H9 (cell line): ENCODE results near the gene XKRX. TPM values are rescaled to one million over a fixed set of nuclear protein-coding genes. Genes with fewer than 3 reads are reported as not detected.

Experiments
- DNase-seq: peaks from one replicate; pipeline ENCODE4 v3.0.0-alpha.2; 2017
- H2AFZ ChIP-seq: one replicate; pipeline ENCODE4 v1.6.1; 2013; ENCODE audit warnings: mild to moderate bottlenecking, low read length, control low read depth, moderate library complexity
- H2AK5ac ChIP-seq: 2 replicates; pipeline ENCODE4 v1.6.1; 2013; ENCODE audit warnings: low read length, control low read depth, mixed read lengths; ENCODE audit not compliant: insufficient read length
- H2BK120ac ChIP-seq: one replicate; pipeline ENCODE4 v1.6.1; 2013; ENCODE audit warnings: low read depth, mild to moderate bottlenecking, low read length, control low read depth, inconsistent platforms; ENCODE audit not compliant: poor library complexity, severe bottlenecking
- H2BK12ac ChIP-seq: 2 replicates; pipeline ENCODE4 v1.6.1; 2013; ENCODE audit warnings: low read length, control low read depth, mixed read lengths, low read depth; ENCODE audit not compliant: insufficient read length
- H2BK15ac ChIP-seq: 2 replicates; pipeline ENCODE4 v1.6.1; 2013; ENCODE audit warnings: low read depth, low read length, control low read depth
- H2BK20ac ChIP-seq: one replicate; pipeline ENCODE4 v1.6.1; 2013; ENCODE audit warnings: low read depth, mild to moderate bottlenecking, low read length, control low read depth, inconsistent platforms; ENCODE audit not compliant: poor library complexity, severe bottlenecking
- H2BK5ac ChIP-seq: 2 replicates; pipeline ENCODE4 v1.6.1; 2013; ENCODE audit warnings: low read length, control low read depth, mixed read lengths; ENCODE audit not compliant: insufficient read length
- H3K14ac ChIP-seq: 2 replicates; pipeline ENCODE4 v1.6.1; 2013; ENCODE audit warnings: low read length, control low read depth; ENCODE audit not compliant: insufficient read depth
- H3K18ac ChIP-seq: 2 replicates; pipeline ENCODE4 v1.6.1; 2013; ENCODE audit warnings: low read depth, mild to moderate bottlenecking, mixed read lengths, low read length, control low read depth; ENCODE audit not compliant: insufficient read length
- H3K23ac ChIP-seq: 2 replicates; pipeline ENCODE4 v1.6.1; 2013; ENCODE audit warnings: low read length, control low read depth, mixed read lengths, low read depth; ENCODE audit not compliant: insufficient read length
- H3K23me2 ChIP-seq: 2 replicates; pipeline ENCODE4 v1.6.1; 2013; ENCODE audit warnings: low read depth, mild to moderate bottlenecking, mixed read lengths, low read length, control low read depth; ENCODE audit not compliant: insufficient read length, poor library complexity, severe bottlenecking
- H3K27ac ChIP-seq: 2 replicates; pipeline ENCODE4 v1.5.1; 2013; ENCODE audit warnings: low read length, control low read depth, mixed read lengths, low read depth; ENCODE audit not compliant: insufficient read length
- H3K27me3 ChIP-seq: 2 replicates; pipeline ENCODE4 v1.6.1; 2013; ENCODE audit warnings: low read length, control low read depth, inconsistent platforms; ENCODE audit not compliant: insufficient read depth
- H3K4ac ChIP-seq: 2 replicates; pipeline ENCODE4 v1.6.1; 2013; ENCODE audit warnings: low read depth, mild to moderate bottlenecking, control low read depth, inconsistent platforms, low read length, moderate library complexity
- H3K4me1 ChIP-seq: 2 replicates; pipeline ENCODE4 v1.6.1; 2013; ENCODE audit warnings: low read length, control low read depth, inconsistent platforms; ENCODE audit not compliant: insufficient read depth
- H3K4me2 ChIP-seq: 2 replicates; pipeline ENCODE4 v1.6.1; 2013; ENCODE audit warnings: low read length, control low read depth, mixed read lengths; ENCODE audit not compliant: insufficient read length, insufficient read depth
- H3K56ac ChIP-seq: 2 replicates; pipeline ENCODE4 v1.6.1; 2013; ENCODE audit warnings: low read depth, mild to moderate bottlenecking, mixed read lengths, low read length, control low read depth; ENCODE audit not compliant: insufficient read length
- H3K79me1 ChIP-seq: 2 replicates; pipeline ENCODE4 v1.6.1; 2013; ENCODE audit warnings: low read depth, mild to moderate bottlenecking, moderate library complexity, low read length, control low read depth, inconsistent platforms; ENCODE audit not compliant: insufficient read depth, poor library complexity, severe bottlenecking
- H3K79me2 ChIP-seq: 2 replicates; pipeline ENCODE4 v1.6.1; 2013; ENCODE audit warnings: low read length, control low read depth, inconsistent platforms; ENCODE audit not compliant: insufficient read depth
- H3K9ac ChIP-seq: 2 replicates; pipeline ENCODE4 v1.6.1; 2013; ENCODE audit warnings: low read length, control low read depth, mixed read lengths; ENCODE audit not compliant: insufficient read length; ENCODE audit errors: extremely low read depth
- H3K9me3 ChIP-seq: one replicate; pipeline ENCODE4 v1.6.1; 2013; ENCODE audit warnings: low read depth, low read length, inconsistent platforms; ENCODE audit not compliant: control insufficient read depth
- H3T11ph ChIP-seq: one replicate; pipeline ENCODE4 v1.6.1; 2013; ENCODE audit warnings: mild to moderate bottlenecking, low read length, control low read depth, inconsistent platforms
- H4K20me1 ChIP-seq: one replicate; pipeline ENCODE4 v1.6.1; 2013; ENCODE audit not compliant: control insufficient read depth, insufficient read length, insufficient read depth
- H4K5ac ChIP-seq: 2 replicates; pipeline ENCODE4 v1.6.1; 2013; ENCODE audit warnings: low read depth, mild to moderate bottlenecking, mixed read lengths, low read length, control low read depth; ENCODE audit not compliant: insufficient read length
- H4K8ac ChIP-seq: replicated peaks from 2 replicates; pipeline ENCODE4 v1.6.1; 2013; ENCODE audit warnings: low read length, control low read depth, mixed read lengths, low read depth; ENCODE audit not compliant: insufficient read length
- H4K91ac ChIP-seq: 2 replicates; pipeline ENCODE4 v1.6.1; 2013; ENCODE audit warnings: low read depth, mild to moderate bottlenecking, moderate library complexity, mixed read lengths, low read length, control low read depth; ENCODE audit not compliant: insufficient read length
- H3K27ac Mint-ChIP-seq, 3 experiments: 2 replicates in 2 of 3; 3 replicates in 1 of 3; pipeline ENCODE4 v1.8.0; 2020 to 2021; ENCODE audit warnings: mixed read lengths in 3 of 3, mild to moderate bottlenecking in 1 of 3, moderate library complexity in 1 of 3
- H3K27me3 Mint-ChIP-seq: 2 replicates; pipeline ENCODE4 v1.8.0; 2021; ENCODE audit warnings: low read depth, mild to moderate bottlenecking, moderate library complexity, mixed read lengths
- H3K36me3 Mint-ChIP-seq, 3 experiments: 2 replicates in 2 of 3; 3 replicates in 1 of 3; pipeline ENCODE4 v1.8.0; 2020 to 2021; ENCODE audit warnings: low read depth in 3 of 3, mixed read lengths in 3 of 3; ENCODE audit not compliant: insufficient read depth in 1 of 3
- H3K4me1 Mint-ChIP-seq, 2 experiments: 2 replicates each; pipeline ENCODE4 v1.8.0; 2020; ENCODE audit warnings: mixed read lengths in 2 of 2
- H3K4me3 Mint-ChIP-seq, 2 experiments: 2 replicates in 1 of 2; 3 replicates in 1 of 2; pipeline ENCODE4 v1.8.0; 2020 to 2021; ENCODE audit warnings: mild to moderate bottlenecking in 2 of 2, mixed read lengths in 2 of 2, moderate library complexity in 1 of 2
- H3K9me3 Mint-ChIP-seq, 2 experiments: 2 replicates in 1 of 2; 3 replicates in 1 of 2; pipeline ENCODE4 v1.8.0; 2020; ENCODE audit warnings: mild to moderate bottlenecking in 2 of 2, mixed read lengths in 2 of 2, moderate library complexity in 1 of 2
- WGBS: extraction: QIAGEN DNeasy Blood & Tissue Kit; methylation state at CpG from one replicate; pipeline ENCODE4 v1.1.7; 2013; ENCODE audit warnings: missing lambda C conversion rate, low lambda C conversion rate, mixed read lengths; ENCODE audit not compliant: insufficient read length; ENCODE audit errors: extremely low coverage; 5-methylcytosine and 5-hydroxymethylcytosine counted together
- total RNA-seq: library from RNA; stranded (reverse); gene quantifications from 2 replicates; pipeline ENCODE4 v1.2.1, GENCODE V29; 2021
- TF ChIP-seq, protein P1 (sequence below): fragments of 200-600 bp; sonication (generic); conservative IDR thresholded peaks from 3 replicates; pipeline ENCODE4 v1.8.0; 2021; ENCODE audit warnings: antibody characterized with exemption, mild to moderate bottlenecking

The XKRX gene
- total RNA-seq, 1 experiment from 2014 or later: 0.44 TPM

DNA sequence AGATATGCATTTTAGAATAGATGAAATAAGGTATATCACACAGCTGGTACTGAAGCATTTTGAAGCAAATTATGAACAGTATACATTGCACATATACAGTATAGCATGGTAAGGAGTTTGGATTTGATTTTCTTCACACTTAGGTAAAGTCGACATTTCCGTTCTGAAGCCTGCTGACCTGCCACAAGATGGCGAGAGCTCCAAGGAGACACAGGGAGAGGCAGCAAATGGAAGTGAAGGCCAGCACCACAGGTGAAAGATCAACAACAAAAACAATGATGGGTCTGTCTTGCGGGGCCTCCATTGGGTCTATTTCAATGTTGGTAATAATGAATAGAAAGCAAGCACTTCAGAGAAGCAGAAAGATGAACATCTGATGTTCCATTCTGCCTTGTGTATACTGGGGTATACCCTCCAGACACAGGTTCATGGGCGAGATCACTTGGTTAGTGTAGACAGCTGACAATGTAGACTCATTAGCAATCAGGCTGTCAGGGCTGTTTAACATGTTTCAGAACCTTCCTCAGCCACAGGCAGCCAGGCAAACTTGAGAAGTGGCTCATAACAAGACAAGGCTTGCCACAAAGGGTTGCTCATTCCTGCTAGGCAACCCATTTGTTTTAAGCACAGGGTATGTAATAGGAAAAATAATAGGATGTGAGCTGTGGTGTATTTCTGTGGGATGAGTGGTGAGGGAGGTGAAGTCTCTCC, 33.2 kb downstream of the XKRX start:
- no peak overlapping the region for H2BK120ac ChIP-seq
- H3K4ac ChIP-seq: no peak overlapping the region
- H3K79me2 ChIP-seq: no peaks in the 10 kb centered on the region
- no peak overlapping the region for H4K91ac ChIP-seq
- H3T11ph ChIP-seq: no peak overlapping the region
- Mint-ChIP-seq H3K27ac (no peak overlapping the region), H3K4me1 (peaks cover 4% of the 10 kb centered on the region in 2 experiments; a peak in 2 of 4 replicates), H3K36me3 (peaks cover 0 to 4% (median 2%) of the 10 kb centered on the region in 3 experiments; a peak in 2 of 7 replicates), H3K27me3 (no peaks in the 10 kb centered on the region), H3K4me3 (no peak overlapping the region), H3K9me3 (peaks cover 60 to 67% of the 10 kb centered on the region in 2 experiments)
- no peak overlapping the region for H3K56ac ChIP-seq
- H3K4me2 ChIP-seq: no peak overlapping the region
- TF ChIP-seq, protein P1, sequence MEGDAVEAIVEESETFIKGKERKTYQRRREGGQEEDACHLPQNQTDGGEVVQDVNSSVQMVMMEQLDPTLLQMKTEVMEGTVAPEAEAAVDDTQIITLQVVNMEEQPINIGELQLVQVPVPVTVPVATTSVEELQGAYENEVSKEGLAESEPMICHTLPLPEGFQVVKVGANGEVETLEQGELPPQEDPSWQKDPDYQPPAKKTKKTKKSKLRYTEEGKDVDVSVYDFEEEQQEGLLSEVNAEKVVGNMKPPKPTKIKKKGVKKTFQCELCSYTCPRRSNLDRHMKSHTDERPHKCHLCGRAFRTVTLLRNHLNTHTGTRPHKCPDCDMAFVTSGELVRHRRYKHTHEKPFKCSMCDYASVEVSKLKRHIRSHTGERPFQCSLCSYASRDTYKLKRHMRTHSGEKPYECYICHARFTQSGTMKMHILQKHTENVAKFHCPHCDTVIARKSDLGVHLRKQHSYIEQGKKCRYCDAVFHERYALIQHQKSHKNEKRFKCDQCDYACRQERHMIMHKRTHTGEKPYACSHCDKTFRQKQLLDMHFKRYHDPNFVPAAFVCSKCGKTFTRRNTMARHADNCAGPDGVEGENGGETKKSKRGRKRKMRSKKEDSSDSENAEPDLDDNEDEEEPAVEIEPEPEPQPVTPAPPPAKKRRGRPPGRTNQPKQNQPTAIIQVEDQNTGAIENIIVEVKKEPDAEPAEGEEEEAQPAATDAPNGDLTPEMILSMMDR: peak; percentile 66
- no peaks in the 10 kb centered on the region for H3K27me3 ChIP-seq
- H3K23ac ChIP-seq: no peak overlapping the region
- H3K23me2 ChIP-seq: no peaks in the 10 kb centered on the region
- no peak overlapping the region for H4K5ac ChIP-seq
- H3K4me1 ChIP-seq: no peaks in the 10 kb centered on the region
- H3K9ac ChIP-seq: no peak overlapping the region
- H3K14ac ChIP-seq: no peak overlapping the region
- no peak overlapping the region for H2BK15ac ChIP-seq
- no peak overlapping the region for H2AFZ ChIP-seq
- H4K8ac ChIP-seq: no peak overlapping the region
- H2BK5ac ChIP-seq: no peak overlapping the region
- peak; percentile 52 for DNase-seq
- H2BK20ac ChIP-seq: no peak overlapping the region
- H2BK12ac ChIP-seq: no peak overlapping the region
- H3K27ac ChIP-seq: no peak overlapping the region
- no peak overlapping the region for H2AK5ac ChIP-seq
- H3K18ac ChIP-seq: no peak overlapping the region
- H3K9me3 ChIP-seq: peaks cover 32% of the 10 kb centered on the region
- H3K79me1 ChIP-seq: no peaks in the 10 kb centered on the region
- WGBS: no CpG with 5 or more reads among the region's 5 CpGs
- no peaks in the 10 kb centered on the region for H4K20me1 ChIP-seq
